ENCODE data around the gene WNK1.
"Not testable (repeated sequence)": the region's sequence is repeated elsewhere in the genome, so short reads cannot be mapped to it uniquely, and the experiment has no call there.

Gene WNK1

GRCh38 chr12:750366-751191 is 1.8 kb upstream of the WNK1 start:
- DNase-seq, result peak in 1 of 2 experiments; percentile 6

- peak; percentile 97 for DNase-seq
Observed at GRCh38 chr12:751192-751998, 984 bp upstream of the WNK1 start.

- peak in 1 of 2 experiments; percentile 51 for DNase-seq
Observed at GRCh38 chr12:752695-753610, 574 bp downstream of the WNK1 start.

GRCh38 chr12:753611-754472 is 1.5 kb downstream of the WNK1 start:
- peak in 1 of 2 experiments; percentile 28 for DNase-seq

- DNase-seq, result no peak
Observed at GRCh38 chr12:754473-754820, 2.1 kb downstream of the WNK1 start.

GRCh38 chr12:754851-755562 is 2.6 kb downstream of the WNK1 start:
- DNase-seq, result peak in 1 of 2 experiments; percentile 39

- DNase-seq, result no peak
Observed at GRCh38 chr12:759628-760027, 7.2 kb downstream of the WNK1 start.

- DNase-seq, result no peak
Observed at GRCh38 chr12:761256-761655, 8.9 kb downstream of the WNK1 start.

GRCh38 chr12:765840-766239 is 13.5 kb downstream of the WNK1 start:
- no peak for DNase-seq

- DNase-seq, result no peak
Observed at GRCh38 chr12:768434-768833, 16.1 kb downstream of the WNK1 start.

- no peak for DNase-seq
Observed at GRCh38 chr12:770479-770878, 18.1 kb downstream of the WNK1 start.

- no peak for DNase-seq
Observed at GRCh38 chr12:772056-772697, 19.8 kb downstream of the WNK1 start.

- peak in 1 of 2 experiments; percentile 10 for DNase-seq
Observed at GRCh38 chr12:774051-774614, 21.8 kb downstream of the WNK1 start.

GRCh38 chr12:775973-776771 is 23.8 kb downstream of the WNK1 start:
- not testable (repeated sequence) for DNase-seq

- not testable (repeated sequence) for DNase-seq
Observed at GRCh38 chr12:776772-777373, 24.5 kb downstream of the WNK1 start.

- no peak for DNase-seq
Observed at GRCh38 chr12:777550-778047, 25.2 kb downstream of the WNK1 start.

GRCh38 chr12:778615-779014 is 26.2 kb downstream of the WNK1 start:
- DNase-seq, result no peak
